HCT116 (cell line): Measurements from ENCODE around the gene GUCY2C.

Experiments
- CTCF ChIP-seq, 3 experiments: fragments of 200-600 bp in 1 of 3; sonication (generic) in 1 of 3; IDR thresholded peaks in 2 of 3; conservative IDR thresholded peaks in 1 of 3; 2 replicates each; pipeline ENCODE4 v1.5.1; 2012 to 2017; ENCODE audit warnings: low read depth in 2 of 3, low read length in 2 of 3, antibody characterized with exemption in 1 of 3, borderline replicate concordance in 1 of 3, control low read depth in 1 of 3, mild to moderate bottlenecking in 1 of 3, mixed read lengths in 1 of 3, mixed run types in 1 of 3, moderate library complexity in 1 of 3; ENCODE audit not compliant: insufficient read depth in 1 of 3
- MAX ChIP-seq: IDR thresholded peaks from 2 replicates; pipeline ENCODE4 v1.6.1; 2012
- POLR2AphosphoS5 ChIP-seq: IDR thresholded peaks from 2 replicates; pipeline ENCODE4 v1.6.1; 2011; ENCODE audit warnings: mild to moderate bottlenecking, low read depth, low read length, moderate library complexity
- RAD21 ChIP-seq: IDR thresholded peaks from 2 replicates; pipeline ENCODE4 v1.6.1; 2012; ENCODE audit warnings: low read depth, mild to moderate bottlenecking
- REST ChIP-seq: IDR thresholded peaks from 2 replicates; pipeline ENCODE4 v1.6.1; 2012; ENCODE audit warnings: low read depth
- SP1 ChIP-seq: IDR thresholded peaks from 2 replicates; pipeline ENCODE4 v1.6.1; 2012; ENCODE audit warnings: low read depth
- YY1 ChIP-seq: IDR thresholded peaks from 2 replicates; pipeline ENCODE4 v1.6.1; 2011; ENCODE audit warnings: low read length, low read depth, moderate library complexity, mild to moderate bottlenecking; ENCODE audit not compliant: insufficient replicate concordance; ENCODE audit errors: extremely low read depth
- ZFX ChIP-seq: fragments of 450-650 bp; IDR thresholded peaks from 2 replicates; pipeline ENCODE4 v1.6.1; 2017
- ZNF274 ChIP-seq: fragments of 200-500 bp; sonication (Bioruptor generic); IDR thresholded peaks from 2 replicates; pipeline ENCODE4 v1.6.1; 2014; ENCODE audit warnings: mild to moderate bottlenecking, low read depth, low read length, inconsistent platforms

- TF ChIP-seq CTCF (IDR thresholded peaks at IDR 0.05 in 2 of 3, conservative IDR thresholded peaks at IDR 0.05 in 1 of 3; ENCODE audit: borderline replicate concordance in 1 of 3, insufficient read depth in 1 of 3, low read depth in 2 of 3, low read length in 2 of 3), result 0 out of 6 replicates have a peak, but pooled peaks of 1 of the 3 experiments have one; percentile 6
- no peak for TF ChIP-seq REST
- TF ChIP-seq ZFX, result no peak
- TF ChIP-seq POLR2AphosphoS5, result no peak
- TF ChIP-seq SP1, result no peak
- TF ChIP-seq ZNF274, result no peak
- no peak for TF ChIP-seq YY1
- no peak for TF ChIP-seq RAD21
- no peak for TF ChIP-seq MAX
Observed at GRCh38 chr12:14655284-14655683, 41.1 kb downstream of the GUCY2C start.
